Cerebellar cortex (tissue), 1 donor: ENCODE measurements around the gene SPSB2.
"Not testable (repeated sequence)": the region's sequence is repeated elsewhere in the genome, so short reads cannot be mapped to it uniquely, and the experiment has no call there.

ENCODE experiments used
- DNase-seq: peaks from one replicate; pipeline ENCODE4 v3.0.0-alpha.2; 2015; ENCODE audit warnings: low spot score

Gene SPSB2

GRCh38 chr12:6870304-6870703, 2.8 kb downstream of the SPSB2 start:
- DNase-seq, result not testable (repeated sequence)

- DNase-seq, result peak; percentile 92
These were observed 3.8 kb downstream of the SPSB2 start for GRCh38 chr12:6869049-6870021.

GRCh38 chr12:6868211-6869048, 4.7 kb downstream of the SPSB2 start:
- peak; percentile 31 for DNase-seq

- peak; percentile 84 for DNase-seq
These were observed 5.5 kb downstream of the SPSB2 start, which contains the start of gene TPI1 for GRCh38 chr12:6867413-6868210. TSS of gene TPI1 (plus strand) at chr12:6867531. CDS start at chr12:6867567, 36 bp downstream.

- peak; percentile 28 for DNase-seq
These were observed 6.1 kb downstream of the SPSB2 start for GRCh38 chr12:6866920-6867412.

- no peak for DNase-seq
These were observed 6.8 kb downstream of the SPSB2 start for GRCh38 chr12:6866163-6866919.

GRCh38 chr12:6865307-6865706, 7.8 kb downstream of the SPSB2 start:
- DNase-seq, result not testable (repeated sequence)

- DNase-seq, result no peak
These were observed 9.3 kb downstream of the SPSB2 start for GRCh38 chr12:6863586-6864321.

GRCh38 chr12:6863033-6863432, 10.1 kb downstream of the SPSB2 start:
- no peak for DNase-seq

GRCh38 chr12:6861391-6861790, 11.7 kb downstream of the SPSB2 start:
- DNase-seq, result no peak

GRCh38 chr12:6860942-6861341, 12.2 kb downstream of the SPSB2 start:
- no peak for DNase-seq

- DNase-seq, result no peak
These were observed 13.0 kb downstream of the SPSB2 start for GRCh38 chr12:6860116-6860515.

GRCh38 chr12:6858799-6859198, 14.3 kb downstream of the SPSB2 start:
- no peak for DNase-seq

GRCh38 chr12:6855322-6855721, 17.8 kb downstream of the SPSB2 start:
- DNase-seq, result no peak

GRCh38 chr12:6854036-6854435, 19.1 kb downstream of the SPSB2 start:
- no peak for DNase-seq

GRCh38 chr12:6853626-6854025, 19.5 kb downstream of the SPSB2 start:
- no peak for DNase-seq

GRCh38 chr12:6852651-6853354, 20.3 kb downstream of the SPSB2 start:
- peak; percentile 41 for DNase-seq

GRCh38 chr12:6851921-6852650, 21.0 kb downstream of the SPSB2 start, which contains the start of gene USP5:
TSS of gene USP5 (plus strand) at chr12:6852150. CDS start at chr12:6852180, 30 bp downstream.
- DNase-seq, result peak; percentile 100
